H9 (cell line): ENCODE results near the gene MRTFB. TPM values are rescaled to one million over a fixed set of nuclear protein-coding genes. Genes with fewer than 3 reads are reported as not detected.

ENCODE experiments used
- DNase-seq: peaks from one replicate; pipeline ENCODE4 v3.0.0-alpha.2; 2017
- H2AFZ ChIP-seq: one replicate; pipeline ENCODE4 v1.6.1; 2013; ENCODE audit warnings: mild to moderate bottlenecking, low read length, control low read depth, moderate library complexity
- H2AK5ac ChIP-seq: 2 replicates; pipeline ENCODE4 v1.6.1; 2013; ENCODE audit warnings: low read length, control low read depth, mixed read lengths; ENCODE audit not compliant: insufficient read length
- H2BK120ac ChIP-seq: one replicate; pipeline ENCODE4 v1.6.1; 2013; ENCODE audit warnings: low read depth, mild to moderate bottlenecking, low read length, control low read depth, inconsistent platforms; ENCODE audit not compliant: poor library complexity, severe bottlenecking
- H2BK12ac ChIP-seq: 2 replicates; pipeline ENCODE4 v1.6.1; 2013; ENCODE audit warnings: low read length, control low read depth, mixed read lengths, low read depth; ENCODE audit not compliant: insufficient read length
- H2BK15ac ChIP-seq: 2 replicates; pipeline ENCODE4 v1.6.1; 2013; ENCODE audit warnings: low read depth, low read length, control low read depth
- H2BK20ac ChIP-seq: one replicate; pipeline ENCODE4 v1.6.1; 2013; ENCODE audit warnings: low read depth, mild to moderate bottlenecking, low read length, control low read depth, inconsistent platforms; ENCODE audit not compliant: poor library complexity, severe bottlenecking
- H2BK5ac ChIP-seq: 2 replicates; pipeline ENCODE4 v1.6.1; 2013; ENCODE audit warnings: low read length, control low read depth, mixed read lengths; ENCODE audit not compliant: insufficient read length
- H3K14ac ChIP-seq: 2 replicates; pipeline ENCODE4 v1.6.1; 2013; ENCODE audit warnings: low read length, control low read depth; ENCODE audit not compliant: insufficient read depth
- H3K18ac ChIP-seq: 2 replicates; pipeline ENCODE4 v1.6.1; 2013; ENCODE audit warnings: low read depth, mild to moderate bottlenecking, mixed read lengths, low read length, control low read depth; ENCODE audit not compliant: insufficient read length
- H3K23ac ChIP-seq: 2 replicates; pipeline ENCODE4 v1.6.1; 2013; ENCODE audit warnings: low read length, control low read depth, mixed read lengths, low read depth; ENCODE audit not compliant: insufficient read length
- H3K23me2 ChIP-seq: 2 replicates; pipeline ENCODE4 v1.6.1; 2013; ENCODE audit warnings: low read depth, mild to moderate bottlenecking, mixed read lengths, low read length, control low read depth; ENCODE audit not compliant: insufficient read length, poor library complexity, severe bottlenecking
- H3K27ac ChIP-seq: 2 replicates; pipeline ENCODE4 v1.5.1; 2013; ENCODE audit warnings: low read length, control low read depth, mixed read lengths, low read depth; ENCODE audit not compliant: insufficient read length
- H3K27me3 ChIP-seq: 2 replicates; pipeline ENCODE4 v1.6.1; 2013; ENCODE audit warnings: low read length, control low read depth, inconsistent platforms; ENCODE audit not compliant: insufficient read depth
- H3K4ac ChIP-seq: 2 replicates; pipeline ENCODE4 v1.6.1; 2013; ENCODE audit warnings: low read depth, mild to moderate bottlenecking, control low read depth, inconsistent platforms, low read length, moderate library complexity
- H3K4me1 ChIP-seq: 2 replicates; pipeline ENCODE4 v1.6.1; 2013; ENCODE audit warnings: low read length, control low read depth, inconsistent platforms; ENCODE audit not compliant: insufficient read depth
- H3K4me2 ChIP-seq: 2 replicates; pipeline ENCODE4 v1.6.1; 2013; ENCODE audit warnings: low read length, control low read depth, mixed read lengths; ENCODE audit not compliant: insufficient read length, insufficient read depth
- H3K56ac ChIP-seq: 2 replicates; pipeline ENCODE4 v1.6.1; 2013; ENCODE audit warnings: low read depth, mild to moderate bottlenecking, mixed read lengths, low read length, control low read depth; ENCODE audit not compliant: insufficient read length
- H3K79me1 ChIP-seq: 2 replicates; pipeline ENCODE4 v1.6.1; 2013; ENCODE audit warnings: low read depth, mild to moderate bottlenecking, moderate library complexity, low read length, control low read depth, inconsistent platforms; ENCODE audit not compliant: insufficient read depth, poor library complexity, severe bottlenecking
- H3K79me2 ChIP-seq: 2 replicates; pipeline ENCODE4 v1.6.1; 2013; ENCODE audit warnings: low read length, control low read depth, inconsistent platforms; ENCODE audit not compliant: insufficient read depth
- H3K9ac ChIP-seq: 2 replicates; pipeline ENCODE4 v1.6.1; 2013; ENCODE audit warnings: low read length, control low read depth, mixed read lengths; ENCODE audit not compliant: insufficient read length; ENCODE audit errors: extremely low read depth
- H3K9me3 ChIP-seq: one replicate; pipeline ENCODE4 v1.6.1; 2013; ENCODE audit warnings: low read depth, low read length, inconsistent platforms; ENCODE audit not compliant: control insufficient read depth
- H3T11ph ChIP-seq: one replicate; pipeline ENCODE4 v1.6.1; 2013; ENCODE audit warnings: mild to moderate bottlenecking, low read length, control low read depth, inconsistent platforms
- H4K20me1 ChIP-seq: one replicate; pipeline ENCODE4 v1.6.1; 2013; ENCODE audit not compliant: control insufficient read depth, insufficient read length, insufficient read depth
- H4K5ac ChIP-seq: 2 replicates; pipeline ENCODE4 v1.6.1; 2013; ENCODE audit warnings: low read depth, mild to moderate bottlenecking, mixed read lengths, low read length, control low read depth; ENCODE audit not compliant: insufficient read length
- H4K8ac ChIP-seq: replicated peaks from 2 replicates; pipeline ENCODE4 v1.6.1; 2013; ENCODE audit warnings: low read length, control low read depth, mixed read lengths, low read depth; ENCODE audit not compliant: insufficient read length
- H4K91ac ChIP-seq: 2 replicates; pipeline ENCODE4 v1.6.1; 2013; ENCODE audit warnings: low read depth, mild to moderate bottlenecking, moderate library complexity, mixed read lengths, low read length, control low read depth; ENCODE audit not compliant: insufficient read length
- H3K27ac Mint-ChIP-seq, 3 experiments: 2 replicates in 2 of 3; 3 replicates in 1 of 3; pipeline ENCODE4 v1.8.0; 2020 to 2021; ENCODE audit warnings: mixed read lengths in 3 of 3, mild to moderate bottlenecking in 1 of 3, moderate library complexity in 1 of 3
- H3K27me3 Mint-ChIP-seq: 2 replicates; pipeline ENCODE4 v1.8.0; 2021; ENCODE audit warnings: low read depth, mild to moderate bottlenecking, moderate library complexity, mixed read lengths
- H3K36me3 Mint-ChIP-seq, 3 experiments: 2 replicates in 2 of 3; 3 replicates in 1 of 3; pipeline ENCODE4 v1.8.0; 2020 to 2021; ENCODE audit warnings: low read depth in 3 of 3, mixed read lengths in 3 of 3; ENCODE audit not compliant: insufficient read depth in 1 of 3
- H3K4me1 Mint-ChIP-seq, 2 experiments: 2 replicates each; pipeline ENCODE4 v1.8.0; 2020; ENCODE audit warnings: mixed read lengths in 2 of 2
- H3K4me3 Mint-ChIP-seq, 2 experiments: 2 replicates in 1 of 2; 3 replicates in 1 of 2; pipeline ENCODE4 v1.8.0; 2020 to 2021; ENCODE audit warnings: mild to moderate bottlenecking in 2 of 2, mixed read lengths in 2 of 2, moderate library complexity in 1 of 2
- H3K9me3 Mint-ChIP-seq, 2 experiments: 2 replicates in 1 of 2; 3 replicates in 1 of 2; pipeline ENCODE4 v1.8.0; 2020; ENCODE audit warnings: mild to moderate bottlenecking in 2 of 2, mixed read lengths in 2 of 2, moderate library complexity in 1 of 2
- WGBS: extraction: QIAGEN DNeasy Blood & Tissue Kit; methylation state at CpG from one replicate; pipeline ENCODE4 v1.1.7; 2013; ENCODE audit warnings: missing lambda C conversion rate, low lambda C conversion rate, mixed read lengths; ENCODE audit not compliant: insufficient read length; ENCODE audit errors: extremely low coverage; 5-methylcytosine and 5-hydroxymethylcytosine counted together
- total RNA-seq: library from RNA; stranded (reverse); gene quantifications from 2 replicates; pipeline ENCODE4 v1.2.1, GENCODE V29; 2021
- TF ChIP-seq, protein P1 (sequence below): fragments of 200-600 bp; sonication (generic); conservative IDR thresholded peaks from 3 replicates; pipeline ENCODE4 v1.8.0; 2021; ENCODE audit warnings: antibody characterized with exemption, mild to moderate bottlenecking

MRTFB gene
- total RNA-seq, 1 experiment from 2014 or later, result 29.9 TPM

DNA sequence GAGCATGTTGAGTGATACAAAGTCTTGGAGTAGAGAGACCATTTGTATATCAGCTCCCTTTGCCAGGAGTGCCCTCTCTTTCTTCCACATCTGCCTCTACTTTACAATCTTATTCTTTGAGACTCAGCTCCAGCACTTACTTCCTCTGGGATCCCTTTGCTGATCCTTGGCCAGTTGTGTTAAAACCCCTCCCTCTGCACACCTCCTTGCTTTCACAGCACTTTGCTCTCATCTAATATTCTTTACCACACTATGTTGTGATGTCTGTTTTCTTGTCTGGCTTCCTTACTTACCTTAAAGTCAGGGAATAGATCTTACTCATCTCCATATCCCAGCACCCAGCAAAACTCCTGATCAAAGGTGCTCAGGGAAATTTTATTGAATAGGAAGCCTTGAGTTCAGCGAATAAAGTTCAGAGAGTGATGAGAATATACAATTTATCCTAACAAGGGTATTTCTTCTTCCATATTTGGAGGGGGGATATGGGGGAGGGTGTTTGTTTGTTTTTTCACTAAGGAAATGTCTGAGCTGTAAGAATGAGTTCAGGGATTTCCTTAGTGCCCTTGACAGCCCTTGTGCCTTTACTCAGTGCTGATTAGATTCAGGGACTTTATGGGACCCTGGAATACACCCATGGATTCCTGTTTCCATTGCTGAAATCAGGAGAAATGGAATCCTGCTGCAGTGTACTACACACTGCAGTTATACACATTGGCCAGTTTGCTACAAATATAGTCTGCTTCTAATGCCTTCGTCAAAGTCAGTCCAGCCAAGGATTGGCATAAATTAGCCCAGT is 32.0 kb downstream of the MRTFB start:
- Histone ChIP-seq H2AK5ac (no peak overlapping the region), H3K4me1 (no peaks in the 10 kb centered on the region; the same call in 1 of the 2 replicates), H3K56ac (no peak overlapping the region), H3K23ac (no peak overlapping the region), H3K27ac (no peak overlapping the region), H2AFZ (no peak overlapping the region), H3K14ac (no peak overlapping the region), H2BK5ac (no peak overlapping the region), H2BK20ac (no peak overlapping the region), H3K18ac (no peak overlapping the region), H2BK120ac (no peak overlapping the region), H3K9me3 (no peaks in the 10 kb centered on the region), H4K8ac (no peak overlapping the region), H3K79me1 (peaks cover 7% of the 10 kb centered on the region), H4K5ac (no peak overlapping the region), H3K23me2 (no peaks in the 10 kb centered on the region), H3K9ac (no peak overlapping the region), H3K27me3 (no peaks in the 10 kb centered on the region), H3K79me2 (no peaks in the 10 kb centered on the region; the same call in 1 of the 2 replicates), H4K91ac (no peak overlapping the region), H2BK15ac (no peak overlapping the region), H4K20me1 (no peaks in the 10 kb centered on the region), H3T11ph (no peak overlapping the region), H3K4ac (no peak overlapping the region), H3K4me2 (no peak overlapping the region), H2BK12ac (no peak overlapping the region)
- TF ChIP-seq, protein P1, sequence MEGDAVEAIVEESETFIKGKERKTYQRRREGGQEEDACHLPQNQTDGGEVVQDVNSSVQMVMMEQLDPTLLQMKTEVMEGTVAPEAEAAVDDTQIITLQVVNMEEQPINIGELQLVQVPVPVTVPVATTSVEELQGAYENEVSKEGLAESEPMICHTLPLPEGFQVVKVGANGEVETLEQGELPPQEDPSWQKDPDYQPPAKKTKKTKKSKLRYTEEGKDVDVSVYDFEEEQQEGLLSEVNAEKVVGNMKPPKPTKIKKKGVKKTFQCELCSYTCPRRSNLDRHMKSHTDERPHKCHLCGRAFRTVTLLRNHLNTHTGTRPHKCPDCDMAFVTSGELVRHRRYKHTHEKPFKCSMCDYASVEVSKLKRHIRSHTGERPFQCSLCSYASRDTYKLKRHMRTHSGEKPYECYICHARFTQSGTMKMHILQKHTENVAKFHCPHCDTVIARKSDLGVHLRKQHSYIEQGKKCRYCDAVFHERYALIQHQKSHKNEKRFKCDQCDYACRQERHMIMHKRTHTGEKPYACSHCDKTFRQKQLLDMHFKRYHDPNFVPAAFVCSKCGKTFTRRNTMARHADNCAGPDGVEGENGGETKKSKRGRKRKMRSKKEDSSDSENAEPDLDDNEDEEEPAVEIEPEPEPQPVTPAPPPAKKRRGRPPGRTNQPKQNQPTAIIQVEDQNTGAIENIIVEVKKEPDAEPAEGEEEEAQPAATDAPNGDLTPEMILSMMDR, result no peak
- no peaks in the 10 kb centered on the region for H3K27me3 Mint-ChIP-seq
- 0 out of 7 replicates have a peak, but pooled peaks cover 0 to 1% (median 0%) of the 10 kb centered on the region in 3 experiments for H3K36me3 Mint-ChIP-seq
- peaks cover 0 to 2% of the 10 kb centered on the region in 2 experiments; a peak in 1 of 5 replicates for H3K9me3 Mint-ChIP-seq
- WGBS, result no CpG with 5 or more reads among the region's 2 CpGs
- H3K4me3 Mint-ChIP-seq, result no peak overlapping the region
- H3K4me1 Mint-ChIP-seq, result peaks cover 25 to 28% of the 10 kb centered on the region in 2 experiments
- no peak overlapping the region for H3K27ac Mint-ChIP-seq
- no peak for DNase-seq
